Measurements from ENCODE around the gene RNF149. TPM values are rescaled to one million over a fixed set of nuclear protein-coding genes. Genes with fewer than 3 reads are reported as not detected.
A peak's percentile ranks its signal among the peaks of the same experiment; 100 is the strongest.
"Not testable (repeated sequence)": the region's sequence is repeated elsewhere in the genome, so short reads cannot be mapped to it uniquely, and the experiment has no call there.

Gene RNF149
- total RNA-seq, 1 donor: 59.2 TPM

- DNase-seq (ENCODE audit: low read depth in 2 of 3, low spot score in 2 of 3): no peak
Observed at GRCh38 chr2:101264360-101264939, 44.1 kb downstream of the RNF149 start.

GRCh38 chr2:101263377-101263800 is 45.1 kb downstream of the RNF149 start:
- DNase-seq (ENCODE audit: low read depth in 2 of 3, low spot score in 2 of 3): no peak

- DNase-seq (ENCODE audit: low read depth in 2 of 3, low spot score in 2 of 3): no peak
Observed at GRCh38 chr2:101262142-101262541, 46.4 kb downstream of the RNF149 start.

GRCh38 chr2:101258804-101259203 is 49.7 kb downstream of the RNF149 start:
- DNase-seq (ENCODE audit: low read depth in 2 of 3, low spot score in 2 of 3): no peak

GRCh38 chr2:101256316-101256715 is 52.2 kb downstream of the RNF149 start:
- DNase-seq (ENCODE audit: low read depth in 2 of 3, low spot score in 2 of 3): no peak

GRCh38 chr2:101255501-101255900 is 53.0 kb downstream of the RNF149 start:
- no peak for DNase-seq (ENCODE audit: low read depth in 2 of 3, low spot score in 2 of 3)

- peak in 1 of 3 donors; percentile 36 for DNase-seq (ENCODE audit: low read depth in 2 of 3, low spot score in 2 of 3)
Observed at GRCh38 chr2:101253703-101254450, 54.6 kb downstream of the RNF149 start.

GRCh38 chr2:101253013-101253702 is 55.3 kb downstream of the RNF149 start:
- peak; percentile 61 to 80 (median 70) for DNase-seq (ENCODE audit: low read depth in 2 of 3, low spot score in 2 of 3)

- DNase-seq (ENCODE audit: low read depth in 2 of 3, low spot score in 2 of 3): peak; percentile 99
Observed at GRCh38 chr2:101252408-101253012, 56.0 kb downstream of the RNF149 start, which contains the start of gene CNOT11. Gene CNOT11 (plus strand): TSS chr2:101252886. CDS start chr2:101252965, 79 bp downstream.

- peak in 2 of 3 donors; percentile 12 to 23 for DNase-seq (ENCODE audit: low read depth in 2 of 3, low spot score in 2 of 3)
Observed at GRCh38 chr2:101251844-101252407, 56.6 kb downstream of the RNF149 start.

- not testable (repeated sequence) for DNase-seq (ENCODE audit: low read depth in 2 of 3, low spot score in 2 of 3)
Observed at GRCh38 chr2:101251246-101251781, 57.2 kb downstream of the RNF149 start.

GRCh38 chr2:101249826-101250225 is 58.7 kb downstream of the RNF149 start:
- peak in 1 of 3 donors; percentile 10 for DNase-seq (ENCODE audit: low read depth in 2 of 3, low spot score in 2 of 3)

GRCh38 chr2:101248756-101249155 is 59.7 kb downstream of the RNF149 start:
- not testable (repeated sequence) for DNase-seq (ENCODE audit: low read depth in 2 of 3, low spot score in 2 of 3)

GRCh38 chr2:101245468-101245867 is 63.0 kb downstream of the RNF149 start:
- DNase-seq (ENCODE audit: low read depth in 2 of 3, low spot score in 2 of 3): not testable (repeated sequence)

- not testable (repeated sequence) for DNase-seq (ENCODE audit: low read depth in 2 of 3, low spot score in 2 of 3)
Observed at GRCh38 chr2:101244899-101245298, 63.6 kb downstream of the RNF149 start.

- DNase-seq (ENCODE audit: low read depth in 2 of 3, low spot score in 2 of 3): not testable (repeated sequence)
Observed at GRCh38 chr2:101244373-101244772, 64.1 kb downstream of the RNF149 start.

- DNase-seq (ENCODE audit: low read depth in 2 of 3, low spot score in 2 of 3): no peak
Observed at GRCh38 chr2:101241158-101241557, 67.3 kb downstream of the RNF149 start.

GRCh38 chr2:101240694-101241093 is 67.8 kb downstream of the RNF149 start:
- peak in 2 of 3 donors; percentile 8 to 26 for DNase-seq (ENCODE audit: low read depth in 2 of 3, low spot score in 2 of 3)

GRCh38 chr2:101239760-101240118 is 68.8 kb downstream of the RNF149 start:
- DNase-seq (ENCODE audit: low read depth in 2 of 3, low spot score in 2 of 3): not testable (repeated sequence)
